Measurements from ENCODE around the gene MYL11. TPM values are rescaled to one million over a fixed set of nuclear protein-coding genes. Genes with fewer than 3 reads are reported as not detected.

MYL11 gene
- total RNA-seq, 4 donors from 2014 or later = not detected

DNA sequence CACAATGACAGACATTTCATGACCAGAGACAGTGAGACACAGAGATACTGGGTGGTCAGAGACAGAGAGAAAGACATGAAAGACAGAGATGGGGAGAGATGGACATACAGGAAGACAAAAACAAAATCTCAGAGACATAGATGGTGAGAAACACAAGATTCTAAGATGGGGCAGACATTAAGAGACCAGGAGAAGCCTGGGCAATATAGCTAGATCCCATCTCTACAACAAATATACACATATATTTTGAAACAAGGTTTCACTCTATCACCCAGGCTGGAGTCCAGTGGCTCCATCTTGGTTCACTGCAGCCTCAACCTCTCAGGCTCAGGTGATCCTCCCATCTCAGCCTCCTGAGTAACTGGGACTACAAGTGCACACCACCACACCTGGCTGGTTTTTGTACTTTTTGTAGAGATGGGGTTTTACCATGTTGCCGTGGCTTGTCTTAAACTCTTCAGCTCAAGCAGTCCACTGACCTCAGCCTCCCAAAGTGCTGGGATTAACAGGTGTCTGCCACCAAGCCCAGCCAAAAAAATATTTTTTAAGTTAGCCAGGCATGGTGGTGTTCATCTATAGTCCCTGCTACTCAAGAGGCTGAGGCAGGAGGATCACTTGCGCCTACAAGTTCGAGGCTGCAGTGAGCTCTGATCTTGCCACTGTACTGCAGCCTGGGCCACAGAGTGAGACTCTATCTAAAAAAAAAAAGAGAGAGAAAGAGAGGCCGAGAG is 5.6 kb downstream of the MYL11 start:
- DNase-seq (ENCODE audit: low spot score) (no peak), ATAC-seq (ENCODE audit: low FRiP score) (no peak)
- TF ChIP-seq, protein P1, sequence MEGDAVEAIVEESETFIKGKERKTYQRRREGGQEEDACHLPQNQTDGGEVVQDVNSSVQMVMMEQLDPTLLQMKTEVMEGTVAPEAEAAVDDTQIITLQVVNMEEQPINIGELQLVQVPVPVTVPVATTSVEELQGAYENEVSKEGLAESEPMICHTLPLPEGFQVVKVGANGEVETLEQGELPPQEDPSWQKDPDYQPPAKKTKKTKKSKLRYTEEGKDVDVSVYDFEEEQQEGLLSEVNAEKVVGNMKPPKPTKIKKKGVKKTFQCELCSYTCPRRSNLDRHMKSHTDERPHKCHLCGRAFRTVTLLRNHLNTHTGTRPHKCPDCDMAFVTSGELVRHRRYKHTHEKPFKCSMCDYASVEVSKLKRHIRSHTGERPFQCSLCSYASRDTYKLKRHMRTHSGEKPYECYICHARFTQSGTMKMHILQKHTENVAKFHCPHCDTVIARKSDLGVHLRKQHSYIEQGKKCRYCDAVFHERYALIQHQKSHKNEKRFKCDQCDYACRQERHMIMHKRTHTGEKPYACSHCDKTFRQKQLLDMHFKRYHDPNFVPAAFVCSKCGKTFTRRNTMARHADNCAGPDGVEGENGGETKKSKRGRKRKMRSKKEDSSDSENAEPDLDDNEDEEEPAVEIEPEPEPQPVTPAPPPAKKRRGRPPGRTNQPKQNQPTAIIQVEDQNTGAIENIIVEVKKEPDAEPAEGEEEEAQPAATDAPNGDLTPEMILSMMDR (IDR thresholded peaks at IDR 0.05) = no peak

DNA sequence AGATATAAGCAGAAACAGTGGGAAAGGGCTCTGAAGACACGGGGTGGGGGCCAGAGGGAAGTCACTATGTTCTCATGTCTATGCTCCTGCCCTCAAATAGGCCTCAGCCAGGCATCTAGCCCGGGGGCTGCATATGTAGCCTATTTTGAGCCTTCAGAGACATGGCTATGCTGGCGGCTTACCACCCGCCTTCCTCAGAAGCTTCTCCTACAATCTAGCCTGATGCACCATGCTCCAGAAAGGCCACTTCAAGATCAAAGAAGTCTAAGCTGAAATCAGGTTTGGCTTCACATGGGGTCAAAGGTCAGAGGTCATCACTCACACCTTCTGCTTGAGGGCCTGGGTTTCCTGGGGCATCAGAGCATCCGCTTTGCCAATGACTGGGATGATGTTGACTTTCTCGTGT is 6.2 kb downstream of the MYL11 start:
- TF ChIP-seq, protein P1 (IDR thresholded peaks at IDR 0.05) = no peak
- no peak for DNase-seq (ENCODE audit: low spot score)
- ATAC-seq (ENCODE audit: low FRiP score) = no peak

DNA sequence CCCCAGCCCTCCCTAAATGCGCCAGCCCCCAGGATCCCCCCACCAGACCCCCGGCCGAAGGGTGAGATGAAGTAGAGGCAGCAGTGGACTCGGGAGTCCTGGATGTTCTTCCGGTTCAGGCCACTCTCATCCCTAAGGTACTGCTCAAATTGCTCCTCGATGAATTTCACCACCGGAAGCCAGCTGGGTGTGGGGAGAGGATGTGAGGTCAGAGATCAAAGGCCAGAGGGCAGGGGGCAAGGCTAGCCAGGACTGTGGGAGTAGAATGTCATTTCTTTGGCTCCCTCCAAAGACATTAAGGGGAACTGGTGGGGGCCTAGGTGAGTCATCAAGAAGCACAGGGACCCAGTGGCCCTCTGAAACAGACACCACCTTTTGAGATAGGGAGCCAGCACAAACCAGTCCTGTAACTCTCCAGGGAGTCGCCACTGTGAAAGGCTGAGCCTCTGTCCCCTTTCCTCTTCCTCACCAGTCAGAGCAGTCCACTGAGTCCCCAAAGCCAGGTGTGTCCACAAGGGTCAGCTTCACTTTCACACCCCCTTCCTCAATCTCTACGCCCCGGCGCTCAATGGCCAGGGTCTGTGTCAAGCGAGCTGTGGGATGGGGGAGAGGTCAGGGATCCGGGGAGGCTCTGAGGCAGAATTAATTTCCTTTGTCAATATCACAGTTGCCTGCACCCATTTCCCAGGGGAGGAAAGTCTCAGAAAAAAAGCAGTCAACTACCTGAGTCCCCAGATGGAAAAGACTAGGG is 6.9 kb downstream of the MYL11 start:
- no peak for ATAC-seq (ENCODE audit: low FRiP score)
- DNase-seq (ENCODE audit: low spot score) = no peak
- TF ChIP-seq, protein P1 (IDR thresholded peaks at IDR 0.05) = no peak

DNA sequence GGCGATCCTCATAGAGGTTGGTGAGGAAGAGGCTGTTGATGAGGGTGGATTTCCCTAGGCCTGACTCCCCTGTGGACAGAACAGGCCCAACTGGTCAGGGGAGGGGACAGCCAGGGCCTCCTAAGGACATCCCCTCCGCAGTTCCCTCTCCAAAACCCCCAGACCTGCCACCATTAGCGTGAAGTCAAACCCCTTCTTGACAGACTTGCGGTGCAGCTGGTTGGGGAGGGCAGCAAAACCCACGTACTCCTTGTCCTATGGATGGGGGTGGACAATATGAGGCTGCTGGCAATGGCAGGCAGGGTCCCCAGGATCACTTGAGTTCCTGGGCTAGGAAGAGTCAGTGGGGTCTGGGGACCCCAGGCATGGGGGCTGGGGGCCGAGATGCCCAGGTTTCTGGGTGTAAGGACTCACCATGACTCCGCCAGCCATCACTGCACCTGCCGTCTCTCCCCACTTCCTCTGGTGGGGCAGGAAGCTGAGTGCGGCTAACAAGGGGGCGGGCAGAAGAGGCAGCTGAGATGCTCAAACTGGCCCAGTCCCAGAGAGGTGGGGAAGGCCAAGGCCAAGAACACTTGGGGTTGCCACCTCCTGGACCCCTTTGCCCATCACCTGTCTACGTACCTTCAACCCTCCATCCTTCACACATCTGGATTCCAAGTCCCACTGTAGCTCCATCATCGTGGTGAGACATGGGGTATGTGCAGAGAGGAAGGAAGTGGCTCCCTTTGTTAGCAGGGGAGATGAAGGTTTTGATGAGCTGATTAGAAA is 7.7 kb downstream of the MYL11 start, which contains the start of gene SEPTIN1:
Gene SEPTIN1 (minus strand): TSS at position 451 of the 771 bp plus-strand sequence. CDS start 19 bp downstream, at position 432.
- no peak for DNase-seq (ENCODE audit: low spot score)
- no peak for ATAC-seq (ENCODE audit: low FRiP score)
- TF ChIP-seq, protein P1 (IDR thresholded peaks at IDR 0.05) = no peak

DNA sequence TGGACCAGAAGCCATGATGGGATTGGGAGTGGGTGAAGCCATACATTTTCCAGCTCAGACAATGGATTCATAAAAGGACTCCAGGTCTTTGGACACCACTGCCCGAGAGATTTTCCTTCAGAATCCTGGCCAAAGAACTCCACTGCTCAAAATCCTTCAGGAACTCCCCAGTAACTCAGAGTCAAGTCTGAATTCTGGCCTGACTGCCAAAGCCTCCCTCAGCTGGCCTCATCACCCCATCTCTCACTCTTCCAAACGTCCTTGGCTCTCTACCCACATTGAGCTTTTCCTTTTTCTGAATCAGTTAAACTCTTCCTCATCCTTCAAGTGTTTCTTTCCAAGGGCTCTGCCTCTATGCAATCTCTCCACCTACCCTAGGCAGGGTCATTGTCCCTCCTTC is 8.9 kb downstream of the MYL11 start:
- ATAC-seq (ENCODE audit: low FRiP score) (no peak), DNase-seq (ENCODE audit: low spot score) (no peak)
- TF ChIP-seq, protein P1 (IDR thresholded peaks at IDR 0.05) = no peak

DNA sequence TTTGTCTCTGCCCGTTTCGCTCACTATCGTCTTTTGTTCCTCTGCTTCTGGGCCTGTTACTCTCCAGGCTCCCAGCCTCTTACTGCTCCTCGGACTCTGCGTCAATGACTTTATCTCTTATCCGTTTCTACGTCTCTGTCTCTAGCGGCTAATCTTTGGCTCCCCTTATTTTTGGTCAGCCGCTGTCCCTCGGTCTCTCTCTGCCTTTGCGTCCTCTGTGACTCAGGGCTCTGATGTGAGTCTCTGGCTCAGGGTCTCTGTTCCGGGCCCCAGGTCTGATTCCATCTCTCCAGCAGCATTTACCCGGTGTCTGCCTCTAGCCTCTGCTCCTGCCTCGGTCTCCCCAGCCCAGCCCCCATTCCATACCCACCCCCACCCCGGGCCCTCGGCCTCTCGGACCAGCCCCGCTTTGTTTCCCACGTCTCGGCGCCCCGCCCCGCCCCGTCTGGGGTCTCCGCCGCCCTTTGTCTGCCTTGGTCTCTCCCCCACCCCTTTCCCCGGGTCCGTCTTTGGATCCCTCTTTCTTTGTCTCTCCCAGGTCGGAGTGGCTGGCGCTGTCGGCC is 20.1 kb downstream of the MYL11 start:
- DNase-seq (ENCODE audit: low spot score) (no peak), ATAC-seq (ENCODE audit: low FRiP score) (peak; percentile 55)
- TF ChIP-seq, protein P1 (IDR thresholded peaks at IDR 0.05) = no peak

All from omental fat pad (tissue), 4 donors.